Measurements from ENCODE around the gene ITPKB.

Gene ITPKB

GRCh38 chr1:226743259-226743658 is 4.2 kb upstream of the ITPKB start:
- peaks cover 8% of the 10 kb centered on the region; the same call in 1 of the 2 replicates for H3F3A ChIP-seq (ENCODE audit: insufficient read depth, low read length)
- H3K4me1 ChIP-seq (ENCODE audit: insufficient read depth, low read length, severe bottlenecking) = peaks cover 26% of the 10 kb centered on the region
- H3K79me2 ChIP-seq (ENCODE audit: insufficient read depth, low read length) = peaks cover 7% of the 10 kb centered on the region; the same call in 1 of the 2 replicates
- no peaks in the 10 kb centered on the region for H3K27me3 ChIP-seq (ENCODE audit: insufficient read depth, low read length)
- H3K9me3 ChIP-seq (ENCODE audit: low read length) = 0 out of 2 replicates have a peak, but pooled peaks cover 3% of the 10 kb centered on the region
- H3K4me2 ChIP-seq (ENCODE audit: low read length) = no peak overlapping the region
- H3K4me3 ChIP-seq (ENCODE audit: low read depth, low read length, poor library complexity, severe bottlenecking) = no peak overlapping the region
- no peak overlapping the region for H3K27ac ChIP-seq (ENCODE audit: low read depth, low read length, poor library complexity, severe bottlenecking)
- no peaks in the 10 kb centered on the region for H3K36me3 ChIP-seq (ENCODE audit: insufficient read depth, low read length)
- H3K9ac ChIP-seq (ENCODE audit: low read length) = no peak overlapping the region
- TF ChIP-seq, protein P1, sequence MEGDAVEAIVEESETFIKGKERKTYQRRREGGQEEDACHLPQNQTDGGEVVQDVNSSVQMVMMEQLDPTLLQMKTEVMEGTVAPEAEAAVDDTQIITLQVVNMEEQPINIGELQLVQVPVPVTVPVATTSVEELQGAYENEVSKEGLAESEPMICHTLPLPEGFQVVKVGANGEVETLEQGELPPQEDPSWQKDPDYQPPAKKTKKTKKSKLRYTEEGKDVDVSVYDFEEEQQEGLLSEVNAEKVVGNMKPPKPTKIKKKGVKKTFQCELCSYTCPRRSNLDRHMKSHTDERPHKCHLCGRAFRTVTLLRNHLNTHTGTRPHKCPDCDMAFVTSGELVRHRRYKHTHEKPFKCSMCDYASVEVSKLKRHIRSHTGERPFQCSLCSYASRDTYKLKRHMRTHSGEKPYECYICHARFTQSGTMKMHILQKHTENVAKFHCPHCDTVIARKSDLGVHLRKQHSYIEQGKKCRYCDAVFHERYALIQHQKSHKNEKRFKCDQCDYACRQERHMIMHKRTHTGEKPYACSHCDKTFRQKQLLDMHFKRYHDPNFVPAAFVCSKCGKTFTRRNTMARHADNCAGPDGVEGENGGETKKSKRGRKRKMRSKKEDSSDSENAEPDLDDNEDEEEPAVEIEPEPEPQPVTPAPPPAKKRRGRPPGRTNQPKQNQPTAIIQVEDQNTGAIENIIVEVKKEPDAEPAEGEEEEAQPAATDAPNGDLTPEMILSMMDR (IDR thresholded peaks at IDR 0.05; ENCODE audit: low read length) = no peak
- TF ChIP-seq EZH2 (IDR thresholded peaks at IDR 0.05; ENCODE audit: borderline replicate concordance, low read length) = no peak
- no peaks in the 10 kb centered on the region for H3K9me2 ChIP-seq (ENCODE audit: low read depth, low read length)
- no peaks in the 10 kb centered on the region for H4K20me1 ChIP-seq (ENCODE audit: insufficient read depth, low read length)
- no peak overlapping the region for H2AFZ ChIP-seq (ENCODE audit: low read length)

DNA sequence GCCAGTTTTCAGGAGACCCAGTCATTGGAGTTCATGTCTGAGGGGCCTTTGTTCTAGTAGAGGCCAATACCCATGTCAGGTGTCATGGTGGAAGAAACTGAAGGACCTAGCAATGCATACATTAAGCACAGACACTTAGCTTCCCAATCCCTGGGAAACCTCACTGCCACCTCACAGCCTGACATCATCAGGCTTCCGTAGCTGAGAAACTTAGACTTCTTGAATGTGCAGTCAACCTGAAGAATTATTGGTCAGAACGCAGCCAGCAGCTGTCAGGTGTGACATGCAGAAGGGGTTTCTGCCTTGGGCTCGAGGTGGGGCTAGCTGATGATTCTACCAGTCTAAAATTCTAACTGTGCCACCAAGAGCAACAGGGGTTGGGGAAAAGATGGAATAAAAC is 1.9 kb upstream of the ITPKB start:
- TF ChIP-seq EZH2 (IDR thresholded peaks at IDR 0.05; ENCODE audit: borderline replicate concordance, low read length) = no peak
- TF ChIP-seq, protein P1 (IDR thresholded peaks at IDR 0.05; ENCODE audit: low read length) = peak; percentile 8; the same call in 1 of the 2 replicates
- no peaks in the 10 kb centered on the region for H4K20me1 ChIP-seq (ENCODE audit: insufficient read depth, low read length)
- peaks cover 12% of the 10 kb centered on the region for H3K36me3 ChIP-seq (ENCODE audit: insufficient read depth, low read length)
- no peaks in the 10 kb centered on the region for H3K9me2 ChIP-seq (ENCODE audit: low read depth, low read length)
- H3K4me1 ChIP-seq (ENCODE audit: insufficient read depth, low read length, severe bottlenecking) = peaks cover 37% of the 10 kb centered on the region
- H3K4me2 ChIP-seq (ENCODE audit: low read length) = peak overlapping the region; percentile 48
- H3K9me3 ChIP-seq (ENCODE audit: low read length) = 0 out of 2 replicates have a peak, but pooled peaks cover 3% of the 10 kb centered on the region
- no peaks in the 10 kb centered on the region for H3K27me3 ChIP-seq (ENCODE audit: insufficient read depth, low read length)
- H3K27ac ChIP-seq (ENCODE audit: low read depth, low read length, poor library complexity, severe bottlenecking) = peak overlapping the region; percentile 95
- peaks cover 26% of the 10 kb centered on the region; the same call in 1 of the 2 replicates for H3K79me2 ChIP-seq (ENCODE audit: insufficient read depth, low read length)
- H3K9ac ChIP-seq (ENCODE audit: low read length) = peak overlapping the region; percentile 19
- H3K4me3 ChIP-seq (ENCODE audit: low read depth, low read length, poor library complexity, severe bottlenecking) = no peak overlapping the region
- peaks cover 8% of the 10 kb centered on the region; the same call in 1 of the 2 replicates for H3F3A ChIP-seq (ENCODE audit: insufficient read depth, low read length)
- no peak overlapping the region for H2AFZ ChIP-seq (ENCODE audit: low read length)

DNA sequence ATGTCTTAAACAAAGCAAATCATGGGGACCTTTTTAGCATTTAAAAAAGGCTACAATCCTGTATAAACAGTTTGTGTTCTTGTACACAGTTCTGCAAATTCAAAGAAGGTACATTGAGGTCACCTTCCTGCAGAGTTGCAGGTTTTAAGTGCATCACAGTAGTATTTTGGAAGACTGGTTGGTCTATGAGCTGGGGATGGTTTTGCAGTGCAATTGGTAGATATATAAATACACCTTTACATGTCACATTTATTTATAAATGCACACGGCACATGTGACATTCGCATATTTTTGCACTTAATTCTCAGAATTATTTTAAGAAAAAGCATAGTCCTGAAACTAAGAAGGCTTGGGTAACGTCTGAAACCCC is 599 bp upstream of the ITPKB start:
- Histone ChIP-seq H3K27me3 (ENCODE audit: insufficient read depth, low read length) (no peaks in the 10 kb centered on the region), H3K27ac (ENCODE audit: low read depth, low read length, poor library complexity, severe bottlenecking) (peak overlapping the region; percentile 95), H3K9ac (ENCODE audit: low read length) (peak overlapping the region; percentile 59), H3K79me2 (ENCODE audit: insufficient read depth, low read length) (peaks cover 37% of the 10 kb centered on the region), H4K20me1 (ENCODE audit: insufficient read depth, low read length) (no peaks in the 10 kb centered on the region), H3K4me3 (ENCODE audit: low read depth, low read length, poor library complexity, severe bottlenecking) (peak overlapping the region; percentile 82), H3F3A (ENCODE audit: insufficient read depth, low read length) (peaks cover 11% of the 10 kb centered on the region; the same call in 1 of the 2 replicates), H3K9me2 (ENCODE audit: low read depth, low read length) (no peaks in the 10 kb centered on the region), H3K4me2 (ENCODE audit: low read length) (peak overlapping the region; percentile 67), H3K9me3 (ENCODE audit: low read length) (0 out of 2 replicates have a peak, but pooled peaks cover 3% of the 10 kb centered on the region), H3K4me1 (ENCODE audit: insufficient read depth, low read length, severe bottlenecking) (peaks cover 51% of the 10 kb centered on the region), H2AFZ (ENCODE audit: low read length) (no peak overlapping the region; the same call in 1 of the 2 replicates), H3K36me3 (ENCODE audit: insufficient read depth, low read length) (peaks cover 25% of the 10 kb centered on the region)
- TF ChIP-seq EZH2 (IDR thresholded peaks at IDR 0.05; ENCODE audit: borderline replicate concordance, low read length) = no peak
- TF ChIP-seq, protein P1 (IDR thresholded peaks at IDR 0.05; ENCODE audit: low read length) = no peak
